PC-3 (cell line): Measurements from ENCODE around the gene RAB32.

Experiments used
- EZH2phosphoT487 ChIP-seq: fragments of 300-600 bp; sonication (generic); IDR thresholded peaks from 2 replicates; pipeline ENCODE4 v1.6.1; 2018; ENCODE audit warnings: mild to moderate bottlenecking, antibody characterized with exemption, low read length, borderline replicate concordance
- TF ChIP-seq, protein P1 (sequence below): fragments of 300-600 bp; sonication (generic); conservative IDR thresholded peaks from 2 replicates; pipeline ENCODE4 v1.5.1; 2017; ENCODE audit warnings: antibody characterized with exemption, low read depth, mild to moderate bottlenecking, low read length

DNA sequence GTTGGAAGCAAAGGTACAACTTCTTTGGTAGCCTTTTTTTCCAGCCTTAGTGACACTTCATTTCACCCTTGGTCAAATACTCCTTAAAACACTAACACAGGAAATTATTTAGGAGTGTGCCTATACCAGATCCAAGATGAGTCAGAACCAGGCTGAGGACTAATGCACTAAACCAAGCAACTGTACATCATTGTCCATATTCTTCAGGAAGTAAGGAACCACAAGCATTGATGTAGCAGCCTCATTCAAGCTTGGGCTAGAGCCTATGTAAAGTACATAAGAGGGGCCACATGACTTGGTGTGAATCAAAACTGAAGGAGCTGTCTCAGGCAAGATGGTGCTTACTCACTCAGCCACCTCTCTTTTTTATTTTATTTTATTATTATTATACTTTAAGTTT, 34.4 kb downstream of the RAB32 start:
- TF ChIP-seq, protein P1, sequence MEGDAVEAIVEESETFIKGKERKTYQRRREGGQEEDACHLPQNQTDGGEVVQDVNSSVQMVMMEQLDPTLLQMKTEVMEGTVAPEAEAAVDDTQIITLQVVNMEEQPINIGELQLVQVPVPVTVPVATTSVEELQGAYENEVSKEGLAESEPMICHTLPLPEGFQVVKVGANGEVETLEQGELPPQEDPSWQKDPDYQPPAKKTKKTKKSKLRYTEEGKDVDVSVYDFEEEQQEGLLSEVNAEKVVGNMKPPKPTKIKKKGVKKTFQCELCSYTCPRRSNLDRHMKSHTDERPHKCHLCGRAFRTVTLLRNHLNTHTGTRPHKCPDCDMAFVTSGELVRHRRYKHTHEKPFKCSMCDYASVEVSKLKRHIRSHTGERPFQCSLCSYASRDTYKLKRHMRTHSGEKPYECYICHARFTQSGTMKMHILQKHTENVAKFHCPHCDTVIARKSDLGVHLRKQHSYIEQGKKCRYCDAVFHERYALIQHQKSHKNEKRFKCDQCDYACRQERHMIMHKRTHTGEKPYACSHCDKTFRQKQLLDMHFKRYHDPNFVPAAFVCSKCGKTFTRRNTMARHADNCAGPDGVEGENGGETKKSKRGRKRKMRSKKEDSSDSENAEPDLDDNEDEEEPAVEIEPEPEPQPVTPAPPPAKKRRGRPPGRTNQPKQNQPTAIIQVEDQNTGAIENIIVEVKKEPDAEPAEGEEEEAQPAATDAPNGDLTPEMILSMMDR = no peak
- TF ChIP-seq EZH2phosphoT487 = no peak
